Measurements from ENCODE around the gene TTLL9. TPM values are rescaled to one million over a fixed set of nuclear protein-coding genes. Genes with fewer than 3 reads are reported as not detected.
A peak's percentile ranks its signal among the peaks of the same experiment; 100 is the strongest.

The TTLL9 gene
- total RNA-seq, 2 donors from 2014 or later, result not detected

GRCh38 chr20:31872406-31872805 lies 2.0 kb downstream of the TTLL9 start:
- DNase-seq (ENCODE audit: low spot score) (no peak), ATAC-seq (ENCODE audit: insufficient number of reproducible peaks, low FRiP score, low read depth) (no peak)
- no peak for TF ChIP-seq CTCF (IDR thresholded peaks at IDR 0.05)
- Histone ChIP-seq H3K36me3 (no peaks in the 10 kb centered on the region), H3K4me1 (ENCODE audit: control insufficient read depth in 1 of 2, low read depth in 2 of 2) (peaks cover 8 to 31% of the 10 kb centered on the region in 2 donors), H3K9me3 (no peaks in the 10 kb centered on the region), H3K27ac (no peak overlapping the region), H3K27me3 (replicated peaks; ENCODE audit: insufficient read depth) (no peaks in the 10 kb centered on the region), H3K4me3 (no peak overlapping the region)

- Histone ChIP-seq H3K9me3 (no peaks in the 10 kb centered on the region), H3K4me3 (no peak overlapping the region), H3K27me3 (replicated peaks; ENCODE audit: insufficient read depth) (no peaks in the 10 kb centered on the region), H3K36me3 (no peaks in the 10 kb centered on the region), H3K4me1 (ENCODE audit: control insufficient read depth in 1 of 2, low read depth in 2 of 2) (peaks cover 0 to 12% of the 10 kb centered on the region in 2 donors), H3K27ac (no peak overlapping the region)
- no peak for TF ChIP-seq CTCF (IDR thresholded peaks at IDR 0.05)
- DNase-seq (ENCODE audit: low spot score), result no peak
- ATAC-seq (ENCODE audit: insufficient number of reproducible peaks, low FRiP score, low read depth), result no peak
Measured at GRCh38 chr20:31875671-31876070, 5.2 kb downstream of the TTLL9 start.

DNA sequence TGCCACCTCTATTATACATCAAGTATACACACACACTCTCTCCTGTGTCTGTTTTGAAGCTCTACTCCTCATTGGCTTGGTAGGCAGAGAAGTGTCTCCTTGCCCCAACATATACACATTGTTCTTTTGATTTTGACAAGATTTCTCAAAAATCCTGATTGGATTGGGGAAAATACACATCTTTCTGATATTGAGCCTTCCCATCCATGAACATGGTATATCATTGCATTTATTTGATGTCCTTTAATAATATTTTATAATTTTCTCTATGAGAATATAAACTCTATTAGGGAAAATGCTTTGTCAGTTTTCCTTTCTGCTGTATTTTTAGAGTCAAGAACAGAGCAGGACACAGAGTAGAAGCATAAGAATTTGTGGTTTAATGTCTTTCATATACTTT lies 7.2 kb downstream of the TTLL9 start:
- Histone ChIP-seq H3K27ac (no peak overlapping the region), H3K4me1 (ENCODE audit: control insufficient read depth in 1 of 2, low read depth in 2 of 2) (peaks cover 0 to 5% of the 10 kb centered on the region in 2 donors), H3K9me3 (no peaks in the 10 kb centered on the region), H3K27me3 (replicated peaks; ENCODE audit: insufficient read depth) (no peaks in the 10 kb centered on the region), H3K36me3 (no peaks in the 10 kb centered on the region), H3K4me3 (no peak overlapping the region)
- TF ChIP-seq CTCF (IDR thresholded peaks at IDR 0.05), result no peak
- no peak for ATAC-seq (ENCODE audit: insufficient number of reproducible peaks, low FRiP score, low read depth)
- DNase-seq (ENCODE audit: low spot score), result no peak

DNA sequence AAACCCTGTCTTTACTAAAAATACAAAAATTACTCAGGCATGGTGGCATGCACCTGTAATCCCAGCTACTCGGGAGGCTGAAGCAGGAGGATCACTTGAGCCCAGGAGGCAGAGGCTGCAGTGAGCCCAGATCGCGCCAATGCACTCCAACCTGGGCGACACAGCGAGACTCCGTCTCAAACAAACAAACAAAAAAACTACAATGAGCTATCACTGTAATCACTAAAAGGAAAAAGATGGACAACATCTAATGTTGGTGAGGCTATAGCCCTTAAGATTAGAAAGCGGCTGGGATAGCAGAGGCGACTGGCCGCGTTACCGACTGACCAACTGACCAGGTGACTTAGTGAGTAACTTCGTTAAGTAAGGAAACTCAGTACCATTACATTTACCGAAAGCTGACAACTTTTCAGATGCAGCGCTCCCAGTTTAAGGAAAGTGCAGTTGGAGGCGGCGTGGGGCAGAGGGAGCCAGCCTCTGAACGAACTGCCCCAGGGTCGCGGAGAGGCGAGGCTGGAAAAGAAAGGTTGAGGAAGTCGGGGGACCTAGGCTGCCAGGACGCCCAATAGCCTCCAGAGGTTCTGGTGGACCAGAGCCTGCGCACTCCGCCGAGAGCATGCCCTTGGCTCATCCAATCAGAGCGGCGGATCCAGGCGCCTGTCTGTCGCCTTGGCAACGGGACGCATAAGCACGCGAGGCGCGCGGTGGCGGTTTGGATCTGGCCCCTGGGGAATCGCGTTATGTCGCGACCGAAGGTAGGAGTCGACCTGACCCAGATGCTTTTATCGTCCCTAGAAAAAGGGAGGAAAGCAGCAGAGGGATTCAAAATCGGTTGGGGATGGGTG lies 8.9 kb downstream of the TTLL9 start:
- TF ChIP-seq CTCF (IDR thresholded peaks at IDR 0.05), result no peak
- H3K9me3 ChIP-seq, result no peaks in the 10 kb centered on the region
- peak overlapping the region; percentile 60 to 79 for H3K27ac ChIP-seq
- no peaks in the 10 kb centered on the region for H3K27me3 ChIP-seq (replicated peaks; ENCODE audit: insufficient read depth)
- peak overlapping the region; percentile 75 for H3K4me3 ChIP-seq
- ATAC-seq (ENCODE audit: insufficient number of reproducible peaks, low FRiP score, low read depth) (peak; percentile 94), DNase-seq (ENCODE audit: low spot score) (peak; percentile 91)
- peaks cover 0 to 5% of the 10 kb centered on the region in 2 donors for H3K4me1 ChIP-seq (ENCODE audit: control insufficient read depth in 1 of 2, low read depth in 2 of 2)
- no peaks in the 10 kb centered on the region for H3K36me3 ChIP-seq

GRCh38 chr20:31881945-31882344 lies 11.5 kb downstream of the TTLL9 start:
- no peak for ATAC-seq (ENCODE audit: insufficient number of reproducible peaks, low FRiP score, low read depth)
- Histone ChIP-seq H3K4me3 (no peak overlapping the region), H3K4me1 (ENCODE audit: control insufficient read depth in 1 of 2, low read depth in 2 of 2) (peaks cover 0 to 5% of the 10 kb centered on the region in 2 donors), H3K9me3 (no peaks in the 10 kb centered on the region), H3K27ac (no peak overlapping the region), H3K36me3 (no peaks in the 10 kb centered on the region), H3K27me3 (replicated peaks; ENCODE audit: insufficient read depth) (no peaks in the 10 kb centered on the region)
- no peak for TF ChIP-seq CTCF (IDR thresholded peaks at IDR 0.05)
- no peak for DNase-seq (ENCODE audit: low spot score)

All from thoracic aorta (tissue), 2 donors.